ENCODE results near the gene BIRC7.

BIRC7 gene

GRCh38 chr20:63191400-63191799 is 44.3 kb upstream of the BIRC7 start:
- Histone ChIP-seq H3K9ac (ENCODE audit: low read length) (no peak overlapping the region), H3K4me3 (ENCODE audit: low read depth, low read length, poor library complexity, severe bottlenecking) (no peak overlapping the region), H3K36me3 (ENCODE audit: insufficient read depth, low read length) (peaks cover 20% of the 10 kb centered on the region), H3F3A (ENCODE audit: insufficient read depth, low read length) (no peaks in the 10 kb centered on the region), H3K9me2 (ENCODE audit: low read depth, low read length) (no peaks in the 10 kb centered on the region), H3K9me3 (ENCODE audit: low read length) (no peaks in the 10 kb centered on the region), H3K79me2 (ENCODE audit: insufficient read depth, low read length) (no peaks in the 10 kb centered on the region), H4K20me1 (ENCODE audit: insufficient read depth, low read length) (0 out of 2 replicates have a peak, but pooled peaks cover 4% of the 10 kb centered on the region), H3K4me2 (ENCODE audit: low read length) (no peak overlapping the region), H2AFZ (ENCODE audit: low read length) (no peak overlapping the region), H3K27ac (ENCODE audit: low read depth, low read length, poor library complexity, severe bottlenecking) (no peak overlapping the region), H3K4me1 (ENCODE audit: insufficient read depth, low read length, severe bottlenecking) (no peaks in the 10 kb centered on the region), H3K27me3 (ENCODE audit: insufficient read depth, low read length) (no peaks in the 10 kb centered on the region)
- TF ChIP-seq CTCF (IDR thresholded peaks at IDR 0.05; ENCODE audit: low read length) (no peak), EZH2 (IDR thresholded peaks at IDR 0.05; ENCODE audit: borderline replicate concordance, low read length) (no peak)

GRCh38 chr20:63192721-63193120 is 43.0 kb upstream of the BIRC7 start:
- Histone ChIP-seq H3F3A (ENCODE audit: insufficient read depth, low read length) (no peaks in the 10 kb centered on the region), H3K4me3 (ENCODE audit: low read depth, low read length, poor library complexity, severe bottlenecking) (no peak overlapping the region), H4K20me1 (ENCODE audit: insufficient read depth, low read length) (0 out of 2 replicates have a peak, but pooled peaks cover 4% of the 10 kb centered on the region), H2AFZ (ENCODE audit: low read length) (no peak overlapping the region), H3K4me1 (ENCODE audit: insufficient read depth, low read length, severe bottlenecking) (no peaks in the 10 kb centered on the region), H3K9me2 (ENCODE audit: low read depth, low read length) (no peaks in the 10 kb centered on the region), H3K79me2 (ENCODE audit: insufficient read depth, low read length) (no peaks in the 10 kb centered on the region), H3K27me3 (ENCODE audit: insufficient read depth, low read length) (no peaks in the 10 kb centered on the region), H3K27ac (ENCODE audit: low read depth, low read length, poor library complexity, severe bottlenecking) (no peak overlapping the region), H3K9ac (ENCODE audit: low read length) (no peak overlapping the region), H3K4me2 (ENCODE audit: low read length) (no peak overlapping the region), H3K36me3 (ENCODE audit: insufficient read depth, low read length) (peaks cover 32% of the 10 kb centered on the region), H3K9me3 (ENCODE audit: low read length) (no peaks in the 10 kb centered on the region)
- TF ChIP-seq CTCF (IDR thresholded peaks at IDR 0.05; ENCODE audit: low read length) (no peak), EZH2 (IDR thresholded peaks at IDR 0.05; ENCODE audit: borderline replicate concordance, low read length) (no peak)

GRCh38 chr20:63194007-63194796 is 41.5 kb upstream of the BIRC7 start:
- Histone ChIP-seq H3K4me3 (ENCODE audit: low read depth, low read length, poor library complexity, severe bottlenecking) (no peak overlapping the region), H3F3A (ENCODE audit: insufficient read depth, low read length) (no peaks in the 10 kb centered on the region), H3K4me1 (ENCODE audit: insufficient read depth, low read length, severe bottlenecking) (no peaks in the 10 kb centered on the region), H3K4me2 (ENCODE audit: low read length) (no peak overlapping the region), H4K20me1 (ENCODE audit: insufficient read depth, low read length) (0 out of 2 replicates have a peak, but pooled peaks cover 4% of the 10 kb centered on the region), H3K9me3 (ENCODE audit: low read length) (no peaks in the 10 kb centered on the region), H3K79me2 (ENCODE audit: insufficient read depth, low read length) (no peaks in the 10 kb centered on the region), H3K27me3 (ENCODE audit: insufficient read depth, low read length) (no peaks in the 10 kb centered on the region), H3K9me2 (ENCODE audit: low read depth, low read length) (no peaks in the 10 kb centered on the region), H3K36me3 (ENCODE audit: insufficient read depth, low read length) (peaks cover 33% of the 10 kb centered on the region), H3K9ac (ENCODE audit: low read length) (no peak overlapping the region), H3K27ac (ENCODE audit: low read depth, low read length, poor library complexity, severe bottlenecking) (no peak overlapping the region), H2AFZ (ENCODE audit: low read length) (no peak overlapping the region)
- TF ChIP-seq CTCF (IDR thresholded peaks at IDR 0.05; ENCODE audit: low read length) (no peak), EZH2 (IDR thresholded peaks at IDR 0.05; ENCODE audit: borderline replicate concordance, low read length) (no peak)

Measured in OCI-LY1 (cell line).